Mesothelial cell of epicardium (in vitro differentiated cells): ENCODE data around the gene ITK. TPM values are rescaled to one million over a fixed set of nuclear protein-coding genes. Genes with fewer than 3 reads are reported as not detected.

Experiments
- DNase-seq, 2 experiments: peaks; one replicate each; pipeline ENCODE4 v3.0.0; 2021; ENCODE audit warnings: low spot score in 2 of 2; ENCODE audit not compliant: unreplicated experiment in 2 of 2
- H3K27ac Mint-ChIP-seq: 2 replicates; pipeline ENCODE4 v1.8.0; 2021; ENCODE audit warnings: mixed read lengths
- H3K27me3 Mint-ChIP-seq: 2 replicates; pipeline ENCODE4 v1.8.0; 2021; ENCODE audit warnings: low read depth, mixed read lengths
- H3K36me3 Mint-ChIP-seq: 2 replicates; pipeline ENCODE4 v1.8.0; 2021; ENCODE audit warnings: mixed read lengths
- H3K4me1 Mint-ChIP-seq: 2 replicates; pipeline ENCODE4 v1.8.0; 2021; ENCODE audit warnings: mixed read lengths
- H3K4me3 Mint-ChIP-seq: 2 replicates; pipeline ENCODE4 v1.8.0; 2021; ENCODE audit warnings: mild to moderate bottlenecking, moderate library complexity, mixed read lengths
- H3K9me3 Mint-ChIP-seq: 2 replicates; pipeline ENCODE4 v1.8.0; 2021; ENCODE audit warnings: mixed read lengths
- CTCF ChIP-seq: fragments of 200-600 bp; sonication (generic); IDR thresholded peaks from one replicate; pipeline ENCODE4 v1.5.0; 2021; ENCODE audit warnings: antibody characterized with exemption; ENCODE audit not compliant: unreplicated experiment
- total RNA-seq: library from RNA; stranded (reverse); gene quantifications from 3 replicates; pipeline ENCODE4 v1.2.1, GENCODE V29; 2021

ITK gene
- total RNA-seq, 1 donor from 2014 or later, result 0.09 TPM

- no peak for DNase-seq
- H3K27me3 Mint-ChIP-seq, result no peaks in the 10 kb centered on the region
- peaks cover 2% of the 10 kb centered on the region for H3K4me1 Mint-ChIP-seq
- H3K27ac Mint-ChIP-seq, result no peak overlapping the region
- peaks cover 19% of the 10 kb centered on the region for H3K36me3 Mint-ChIP-seq
- no peak overlapping the region for H3K4me3 Mint-ChIP-seq
- no peaks in the 10 kb centered on the region for H3K9me3 Mint-ChIP-seq
- no peak for TF ChIP-seq CTCF
These were observed 104.8 kb downstream of the ITK start for GRCh38 chr5:157285310-157286035.

GRCh38 chr5:157286761-157287211, 106.1 kb downstream of the ITK start:
- Mint-ChIP-seq H3K27ac (no peak overlapping the region), H3K27me3 (no peaks in the 10 kb centered on the region), H3K4me1 (peaks cover 5% of the 10 kb centered on the region), H3K36me3 (peaks cover 26% of the 10 kb centered on the region), H3K9me3 (no peaks in the 10 kb centered on the region), H3K4me3 (no peak overlapping the region)
- no peak for TF ChIP-seq CTCF
- DNase-seq, result no peak

GRCh38 chr5:157288405-157289163, 107.9 kb downstream of the ITK start:
- no peak for DNase-seq
- H3K4me3 Mint-ChIP-seq, result no peak overlapping the region
- H3K36me3 Mint-ChIP-seq, result peaks cover 27% of the 10 kb centered on the region
- peaks cover 5% of the 10 kb centered on the region for H3K4me1 Mint-ChIP-seq
- no peaks in the 10 kb centered on the region for H3K27me3 Mint-ChIP-seq
- H3K27ac Mint-ChIP-seq, result no peak overlapping the region
- TF ChIP-seq CTCF, result no peak
- no peaks in the 10 kb centered on the region for H3K9me3 Mint-ChIP-seq

- TF ChIP-seq CTCF, result no peak
- DNase-seq, result no peak
These were observed 108.7 kb downstream of the ITK start for GRCh38 chr5:157289164-157289819.

GRCh38 chr5:157290156-157290980, 109.7 kb downstream of the ITK start:
- Mint-ChIP-seq H3K4me1 (peaks cover 5% of the 10 kb centered on the region), H3K27me3 (no peaks in the 10 kb centered on the region), H3K9me3 (no peaks in the 10 kb centered on the region), H3K36me3 (peaks cover 31% of the 10 kb centered on the region), H3K27ac (no peak overlapping the region), H3K4me3 (no peak overlapping the region)
- no peak for TF ChIP-seq CTCF
- DNase-seq, result no peak

More at GRCh38 chr5:157289164-157289819, 108.7 kb downstream of the ITK start:
- no peak overlapping the region for H3K27ac Mint-ChIP-seq
- no peak overlapping the region for H3K4me3 Mint-ChIP-seq
- H3K9me3 Mint-ChIP-seq, result no peaks in the 10 kb centered on the region
- no peaks in the 10 kb centered on the region for H3K27me3 Mint-ChIP-seq
- H3K36me3 Mint-ChIP-seq, result peaks cover 30% of the 10 kb centered on the region
- H3K4me1 Mint-ChIP-seq, result peaks cover 5% of the 10 kb centered on the region
